ENCODE data around the gene SLC35B4.
A peak's percentile ranks its signal among the peaks of the same experiment; 100 is the strongest.

The SLC35B4 gene

GRCh38 chr7:134290286-134290685 lies 26.4 kb downstream of the SLC35B4 start:
- DNase-seq (ENCODE audit: low spot score): peak; percentile 53

GRCh38 chr7:134289841-134290240 lies 26.9 kb downstream of the SLC35B4 start:
- DNase-seq (ENCODE audit: low spot score): no peak

GRCh38 chr7:134289423-134289822 lies 27.3 kb downstream of the SLC35B4 start:
- DNase-seq (ENCODE audit: low spot score): peak; percentile 44

DNA sequence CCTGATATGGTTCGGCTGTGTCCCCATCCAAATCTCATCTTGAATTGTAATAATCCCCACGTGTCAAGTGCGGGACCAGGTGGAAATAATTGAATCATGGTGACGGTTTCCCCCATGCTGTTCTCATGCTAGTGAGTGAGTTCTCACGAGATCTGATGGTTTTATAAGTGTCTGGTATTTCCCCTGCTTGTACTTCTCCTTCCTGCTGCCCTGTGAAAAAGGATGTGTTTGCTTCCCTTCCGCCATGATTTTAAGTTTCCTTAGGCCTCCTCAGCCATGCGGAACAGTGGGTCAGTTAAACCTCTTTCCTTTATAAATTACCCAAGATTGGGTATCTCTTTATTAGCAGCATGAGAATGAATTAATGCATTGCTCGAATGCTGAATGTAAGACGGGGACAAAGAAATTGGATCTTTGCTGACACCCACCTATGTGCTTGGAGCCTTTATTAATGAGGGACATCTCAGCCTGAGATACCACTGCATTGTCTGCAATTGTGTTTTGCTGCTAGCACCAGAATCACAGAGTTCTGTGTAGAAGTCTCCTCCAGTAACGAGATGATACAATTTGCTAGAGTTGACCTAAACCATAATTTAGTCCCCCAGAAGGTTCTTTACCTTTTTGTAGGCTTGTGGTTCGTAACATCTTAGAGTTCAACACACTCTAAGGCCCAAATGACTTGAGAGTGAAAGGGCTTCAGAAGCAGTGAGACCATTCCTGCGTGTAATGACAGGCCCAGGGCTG lies 28.6 kb downstream of the SLC35B4 start:
- DNase-seq (ENCODE audit: low spot score): no peak

- no peak for DNase-seq (ENCODE audit: low spot score)
These were observed 31.8 kb downstream of the SLC35B4 start for GRCh38 chr7:134284952-134285351.

GRCh38 chr7:134284011-134284410 lies 32.7 kb downstream of the SLC35B4 start:
- no peak for DNase-seq (ENCODE audit: low spot score)

GRCh38 chr7:134280508-134280907 lies 36.2 kb downstream of the SLC35B4 start:
- DNase-seq (ENCODE audit: low spot score): no peak

- no peak for DNase-seq (ENCODE audit: low spot score)
These were observed 36.8 kb downstream of the SLC35B4 start for GRCh38 chr7:134279898-134280297.

DNA sequence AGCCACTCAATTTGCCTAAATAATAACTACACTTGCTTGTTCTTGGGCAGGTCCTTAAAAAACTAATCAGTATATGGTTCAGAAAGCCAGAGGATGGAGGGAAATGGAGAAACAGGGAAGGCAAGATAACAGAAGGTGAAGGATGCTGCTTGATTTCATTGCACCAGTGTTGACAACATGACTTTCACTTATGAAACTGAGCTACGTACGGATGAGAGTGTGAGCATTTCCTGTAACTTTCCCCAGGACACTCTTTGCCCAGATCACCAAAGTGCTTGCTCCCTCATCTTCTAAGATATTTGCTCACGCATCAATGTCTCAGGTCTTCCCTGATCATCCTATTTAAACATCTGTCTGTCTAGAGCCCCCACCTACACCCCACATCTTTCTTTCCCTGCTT lies 37.4 kb downstream of the SLC35B4 start:
- DNase-seq (ENCODE audit: low spot score): no peak

DNA sequence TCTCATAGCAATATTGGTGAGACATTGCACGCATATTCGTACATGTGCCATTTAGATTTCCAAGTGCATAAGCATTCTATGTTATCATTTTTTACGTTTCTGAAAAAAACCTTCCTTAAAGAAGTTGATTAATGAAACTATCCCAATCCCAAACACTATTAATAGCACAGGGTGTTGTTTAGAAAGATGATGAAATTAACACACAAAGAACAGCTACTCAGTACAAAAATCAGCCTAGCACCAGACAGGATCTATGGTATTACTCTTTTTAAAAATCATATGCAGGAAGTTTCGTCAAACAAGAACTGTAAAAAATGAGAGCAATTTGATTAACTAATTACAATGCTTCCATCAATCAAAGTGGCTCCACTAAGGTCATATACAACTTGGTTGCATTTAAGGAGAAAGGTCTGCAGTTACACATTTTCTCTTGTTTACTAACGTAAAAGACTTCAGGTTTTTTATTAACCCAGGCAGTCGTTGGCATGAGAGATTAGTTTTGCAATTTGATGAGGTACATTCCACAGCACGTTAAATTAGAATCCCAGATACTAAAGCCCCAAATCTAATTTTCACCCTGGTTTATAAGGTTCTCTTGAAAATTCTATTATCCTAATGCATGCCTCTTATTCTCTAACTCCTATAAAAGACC lies 38.1 kb downstream of the SLC35B4 start:
- no peak for DNase-seq (ENCODE audit: low spot score)

DNA sequence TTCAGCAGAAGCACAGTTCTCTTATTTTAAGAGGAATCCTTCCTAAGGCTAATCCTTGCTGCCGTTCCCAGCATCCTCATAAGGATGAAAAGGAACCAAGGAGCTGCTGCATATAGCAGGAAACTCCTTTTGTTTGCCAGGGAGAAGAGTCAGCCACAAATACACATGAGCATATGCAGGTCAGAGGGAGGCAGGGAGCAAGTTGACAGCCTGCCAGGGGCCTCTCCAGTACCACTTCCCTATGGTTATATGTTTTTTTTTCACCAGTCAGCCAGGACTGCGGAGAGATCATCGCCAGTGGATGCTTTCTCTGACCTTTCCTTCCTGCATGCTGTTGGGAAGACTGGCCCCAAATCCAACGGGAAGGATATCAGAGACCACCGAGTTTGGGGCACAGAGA lies 39.8 kb downstream of the SLC35B4 start:
- no peak for DNase-seq (ENCODE audit: low spot score)

DNA sequence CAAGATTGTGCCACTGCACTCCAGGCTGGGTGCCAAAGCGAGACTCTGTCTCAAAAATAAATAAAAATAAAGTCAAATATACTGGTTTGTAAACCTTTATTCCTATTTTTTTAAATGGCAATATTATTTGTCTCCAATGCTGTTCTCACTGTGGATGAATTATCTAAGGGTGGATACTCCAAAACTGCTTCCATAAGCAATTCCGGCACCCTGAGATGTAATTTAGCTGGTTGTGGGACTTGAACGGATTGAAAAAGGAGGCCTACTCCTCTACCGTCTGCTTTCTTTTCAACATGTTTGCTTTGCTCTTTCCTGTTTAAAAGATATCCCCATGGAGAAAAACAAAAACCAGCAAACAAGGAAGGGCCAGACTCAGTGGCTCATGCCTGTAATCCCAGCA lies 54.4 kb downstream of the SLC35B4 start:
- no peak for DNase-seq (ENCODE audit: low spot score)

DNA sequence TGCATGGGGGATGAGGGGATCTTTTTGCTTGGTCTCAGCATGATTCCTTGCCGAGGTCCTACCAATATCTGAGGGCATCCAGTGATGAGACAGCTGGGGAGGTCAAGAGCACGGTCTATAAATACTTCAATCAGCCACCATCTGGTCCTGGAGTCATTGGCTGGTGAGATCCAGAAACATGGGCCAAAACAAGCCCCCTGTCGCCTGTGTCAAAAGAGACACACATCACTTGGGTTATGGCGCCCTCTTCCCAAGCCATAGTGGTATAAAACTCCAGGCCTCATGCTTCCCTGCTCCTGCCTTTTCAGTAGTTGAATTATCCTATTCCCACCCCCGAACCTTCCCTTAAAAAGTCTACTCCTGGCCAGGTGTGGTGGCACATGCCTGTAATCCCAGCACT lies 60.9 kb downstream of the SLC35B4 start:
- no peak for DNase-seq (ENCODE audit: low spot score)

GRCh38 chr7:134254311-134254710 lies 62.4 kb downstream of the SLC35B4 start:
- DNase-seq (ENCODE audit: low spot score): no peak

GRCh38 chr7:134248196-134248595 lies 68.5 kb downstream of the SLC35B4 start:
- no peak for DNase-seq (ENCODE audit: low spot score)

- DNase-seq (ENCODE audit: low spot score): no peak
These were observed 70.0 kb downstream of the SLC35B4 start for GRCh38 chr7:134246761-134247160.

DNA sequence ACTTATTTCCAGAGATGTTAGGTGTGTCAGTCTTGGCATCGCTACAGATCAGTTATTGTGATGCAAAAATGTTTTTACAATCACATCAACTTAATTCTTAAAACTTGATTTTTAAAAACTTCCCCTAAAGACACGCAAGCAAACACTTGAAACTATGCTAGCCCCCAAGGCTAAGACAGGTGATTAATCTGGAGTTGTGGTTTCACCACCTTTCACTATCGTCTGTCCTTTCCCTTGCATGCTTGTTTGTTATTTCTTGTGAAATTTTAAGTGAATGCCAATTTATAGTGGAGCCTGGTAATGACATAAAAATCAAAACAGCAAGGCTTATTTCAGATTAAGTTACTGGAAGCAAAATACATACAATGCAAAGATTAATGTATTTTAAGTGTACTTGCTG lies 70.4 kb downstream of the SLC35B4 start:
- no peak for DNase-seq (ENCODE audit: low spot score)

DNA sequence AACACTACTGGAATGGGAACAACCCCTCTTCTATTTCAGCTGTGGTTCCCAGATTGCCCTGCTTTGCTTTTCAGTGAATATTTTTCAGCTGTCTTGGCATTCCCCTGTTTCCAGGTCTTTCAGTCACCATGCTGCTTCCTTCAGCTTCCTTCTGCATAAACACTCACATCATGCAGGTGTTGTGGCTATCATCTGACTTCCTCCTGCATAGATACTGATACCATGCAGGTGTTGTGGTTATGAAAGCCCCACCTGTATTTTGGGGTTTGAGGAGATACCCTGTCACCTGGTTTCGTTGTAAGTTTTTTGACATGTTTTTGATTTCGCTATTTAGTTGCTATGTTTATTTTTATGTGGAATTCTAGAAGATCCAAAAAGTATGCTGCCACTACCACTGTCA lies 71.5 kb downstream of the SLC35B4 start:
- no peak for DNase-seq (ENCODE audit: low spot score)

Measured in AG08395 (cell line).